ENCODE measurements around the gene NRIP1.

Gene NRIP1

GRCh38 chr21:15005391-15005790 lies 59.4 kb downstream of the NRIP1 start:
- DNase-seq (ENCODE audit: low read depth) = no peak

GRCh38 chr21:15004721-15005370 lies 60.0 kb downstream of the NRIP1 start:
- no peak for DNase-seq (ENCODE audit: low read depth)

DNA sequence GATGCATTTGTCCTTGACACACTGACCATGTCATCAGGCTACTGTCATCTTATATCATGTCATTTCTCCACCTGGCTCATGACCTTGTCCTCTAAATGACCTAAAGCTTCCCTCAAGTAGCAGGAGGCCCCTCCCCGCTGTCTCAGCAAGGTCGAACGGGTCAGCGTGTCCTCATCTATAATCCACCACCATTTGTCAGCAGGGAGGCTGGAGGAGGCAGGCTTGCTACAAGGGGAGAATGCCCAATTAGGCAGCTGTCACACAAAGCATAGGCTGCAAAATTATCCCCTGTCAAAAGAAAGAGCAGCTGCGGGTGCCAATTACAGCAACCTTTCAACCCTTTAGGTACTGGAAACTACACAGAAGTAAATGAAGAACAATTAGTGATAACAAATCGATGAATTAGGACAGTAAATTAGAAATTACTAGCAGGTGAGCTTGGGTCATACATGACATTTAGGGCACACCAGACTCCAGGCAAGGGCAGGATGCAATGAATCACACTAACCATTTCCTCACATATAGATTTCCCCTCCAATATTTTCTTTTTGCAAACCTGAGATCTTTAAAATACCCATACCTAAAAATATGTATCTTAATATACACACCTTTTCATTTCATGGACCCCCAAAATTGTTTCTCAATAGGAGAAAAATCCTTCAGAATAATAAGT lies 61.2 kb downstream of the NRIP1 start:
- DNase-seq (ENCODE audit: low read depth) = no peak

- DNase-seq (ENCODE audit: low read depth) = no peak
Measured at GRCh38 chr21:15001857-15002606, 62.8 kb downstream of the NRIP1 start.

- no peak for DNase-seq (ENCODE audit: low read depth)
Measured at GRCh38 chr21:15001113-15001512, 63.7 kb downstream of the NRIP1 start.

DNA sequence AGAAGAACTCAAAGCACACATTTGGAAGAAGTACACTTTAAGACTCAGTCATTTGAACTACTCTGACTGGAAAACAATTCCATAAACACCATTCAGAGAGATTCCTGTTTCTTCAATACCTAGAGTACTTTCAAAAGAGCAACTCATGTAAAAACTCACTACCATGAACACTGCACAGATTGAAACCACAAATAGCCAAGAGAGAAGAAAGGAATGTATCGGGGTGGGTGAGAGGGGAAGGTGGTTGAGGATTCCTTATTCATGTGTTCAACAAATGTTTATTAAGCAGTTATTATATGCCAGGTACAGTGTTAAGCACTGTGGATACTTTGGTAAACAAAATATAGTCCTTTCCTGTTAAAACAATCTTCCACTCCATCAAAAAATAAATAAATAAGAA lies 64.7 kb downstream of the NRIP1 start:
- no peak for DNase-seq (ENCODE audit: low read depth)

- DNase-seq (ENCODE audit: low read depth) = no peak
Measured at GRCh38 chr21:14998784-14999183, 66.0 kb downstream of the NRIP1 start.

DNA sequence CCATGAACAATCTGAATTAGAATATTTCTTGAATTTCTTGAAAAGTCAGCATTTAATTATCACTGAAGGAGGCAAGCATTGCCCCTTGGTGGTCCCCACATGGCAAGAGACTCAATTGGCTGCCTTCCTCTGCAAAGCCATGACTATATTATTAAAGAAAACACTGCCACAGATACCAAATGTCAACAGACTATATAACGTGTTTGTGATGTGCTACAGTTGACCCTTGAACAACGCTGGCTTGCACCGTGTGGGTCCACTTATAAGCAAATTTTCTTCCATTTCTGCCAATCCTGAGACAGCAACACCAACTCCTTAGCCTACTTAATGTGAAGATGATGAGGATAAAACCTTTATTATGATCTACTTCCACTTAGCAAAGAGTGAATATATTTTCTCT lies 66.5 kb downstream of the NRIP1 start:
- no peak for DNase-seq (ENCODE audit: low read depth)

DNA sequence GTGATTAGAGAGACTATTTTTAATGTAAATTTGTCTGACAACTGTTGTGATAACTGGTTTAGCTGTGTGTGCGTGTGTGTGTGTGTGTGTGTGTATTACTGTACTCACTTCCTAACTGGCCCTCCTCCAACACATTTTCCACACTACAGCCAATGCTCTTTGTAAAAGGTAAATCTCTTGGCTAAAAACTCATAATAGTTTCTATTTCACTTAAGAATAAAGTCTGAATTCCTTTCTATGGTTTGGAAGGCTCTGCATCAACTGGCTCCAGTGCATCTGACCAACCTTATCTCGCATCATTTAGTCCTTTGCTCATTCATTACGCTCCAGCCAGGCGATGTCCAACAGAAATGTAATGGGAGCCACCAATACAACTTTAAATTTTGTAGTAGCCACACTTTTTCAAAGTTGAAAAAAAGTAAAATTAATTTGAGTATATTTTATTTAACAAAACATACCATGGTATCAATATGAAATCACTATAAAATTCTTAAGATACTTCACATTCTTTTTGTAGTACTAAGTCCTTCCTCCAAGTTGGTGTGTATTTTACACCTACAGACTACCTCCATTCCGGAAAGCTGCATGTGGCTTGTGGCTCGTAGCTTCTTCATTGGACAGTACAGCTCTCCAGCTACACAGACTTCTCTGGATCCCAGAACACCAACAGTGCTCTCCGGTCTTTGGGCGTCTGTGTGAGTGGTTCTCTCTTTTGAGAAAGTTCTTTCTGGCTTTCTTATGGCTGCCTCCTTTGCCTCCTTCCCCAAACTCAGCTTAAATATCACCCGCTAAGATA lies 68.9 kb downstream of the NRIP1 start:
- DNase-seq (ENCODE audit: low read depth) = no peak

- DNase-seq (ENCODE audit: low read depth) = no peak
Measured at GRCh38 chr21:14995226-14995625, 69.6 kb downstream of the NRIP1 start.

DNA sequence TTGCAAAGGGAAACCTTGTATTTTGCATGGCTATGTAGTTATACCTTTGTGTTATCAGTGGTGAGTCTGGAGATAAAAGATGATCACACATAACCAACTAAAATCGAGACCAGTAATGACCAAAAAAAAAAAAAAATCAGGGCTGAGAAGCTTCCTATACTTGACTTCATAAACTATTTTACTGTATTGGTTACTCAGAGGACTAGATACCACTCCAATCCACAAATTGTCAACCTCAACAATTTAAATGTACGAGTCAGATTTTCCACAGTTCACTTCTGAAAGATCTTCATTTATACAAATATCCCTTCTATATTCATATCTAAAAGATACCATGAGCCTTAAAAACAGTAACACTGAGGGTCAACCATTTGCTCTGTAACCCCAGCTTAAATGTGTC lies 71.7 kb downstream of the NRIP1 start:
- no peak for DNase-seq (ENCODE audit: low read depth)

- no peak for DNase-seq (ENCODE audit: low read depth)
Measured at GRCh38 chr21:14991957-14992356, 72.8 kb downstream of the NRIP1 start.

DNA sequence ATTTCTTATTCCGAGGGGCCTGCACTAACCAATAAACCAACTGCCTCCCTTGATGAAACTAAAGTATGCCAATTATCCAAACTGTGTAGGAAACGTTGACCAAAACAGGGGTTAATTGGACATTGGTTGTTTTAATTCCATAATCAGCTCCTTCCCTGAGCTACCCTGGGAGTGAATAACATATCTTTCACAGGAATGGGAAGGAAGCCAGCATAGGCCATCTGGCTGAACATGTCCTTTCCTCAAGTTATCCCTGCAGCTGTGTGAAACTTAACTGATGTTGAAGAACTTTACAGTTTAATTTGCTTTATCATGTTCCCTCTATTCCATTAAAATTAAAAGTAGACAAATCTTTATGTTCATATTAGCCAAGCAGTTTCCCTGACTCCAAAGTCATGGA lies 75.4 kb downstream of the NRIP1 start:
- DNase-seq (ENCODE audit: low read depth) = no peak

GRCh38 chr21:14988760-14989159 lies 76.0 kb downstream of the NRIP1 start:
- no peak for DNase-seq (ENCODE audit: low read depth)

DNA sequence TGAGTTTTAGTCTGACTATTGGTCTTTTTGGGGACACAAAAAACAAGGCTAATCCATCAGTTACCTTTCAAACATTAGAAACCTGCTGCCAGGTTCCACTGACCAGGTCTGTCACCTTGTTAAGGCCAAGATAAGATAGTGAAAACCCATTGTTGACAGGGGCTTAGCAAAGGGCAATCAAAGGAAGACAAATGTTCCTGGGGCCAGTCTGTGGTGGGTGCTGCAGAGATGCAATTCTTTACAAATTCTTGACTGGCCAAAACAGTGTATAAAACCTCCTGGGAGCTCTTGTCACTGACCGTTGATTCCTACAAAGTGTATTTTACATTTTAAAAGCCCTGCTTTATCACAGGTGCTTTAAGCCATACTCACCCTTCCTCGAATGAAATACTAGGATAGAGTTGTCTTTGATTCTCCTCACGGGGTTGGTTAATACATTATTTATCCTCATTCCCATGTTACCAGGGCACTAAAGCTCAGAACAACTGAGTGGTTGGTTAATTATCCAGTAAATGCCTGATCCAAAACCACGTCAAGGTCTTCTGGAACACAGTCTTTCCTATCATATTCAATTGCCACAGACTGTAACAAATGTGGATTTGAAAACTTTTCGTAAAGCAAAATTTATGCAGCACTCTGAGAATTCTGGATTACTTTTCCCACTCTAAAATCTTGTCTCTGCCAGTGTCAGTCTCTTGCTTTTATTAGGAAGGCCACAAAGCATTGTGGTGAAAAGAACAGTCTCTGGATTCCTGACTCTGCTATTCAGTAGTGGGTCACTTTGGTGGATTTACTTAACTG lies 77.2 kb downstream of the NRIP1 start:
- DNase-seq (ENCODE audit: low read depth) = no peak

- no peak for DNase-seq (ENCODE audit: low read depth)
Measured at GRCh38 chr21:14985306-14985705, 79.5 kb downstream of the NRIP1 start.

- DNase-seq (ENCODE audit: low read depth) = no peak
Measured at GRCh38 chr21:14982336-14982735, 82.5 kb downstream of the NRIP1 start.

DNA sequence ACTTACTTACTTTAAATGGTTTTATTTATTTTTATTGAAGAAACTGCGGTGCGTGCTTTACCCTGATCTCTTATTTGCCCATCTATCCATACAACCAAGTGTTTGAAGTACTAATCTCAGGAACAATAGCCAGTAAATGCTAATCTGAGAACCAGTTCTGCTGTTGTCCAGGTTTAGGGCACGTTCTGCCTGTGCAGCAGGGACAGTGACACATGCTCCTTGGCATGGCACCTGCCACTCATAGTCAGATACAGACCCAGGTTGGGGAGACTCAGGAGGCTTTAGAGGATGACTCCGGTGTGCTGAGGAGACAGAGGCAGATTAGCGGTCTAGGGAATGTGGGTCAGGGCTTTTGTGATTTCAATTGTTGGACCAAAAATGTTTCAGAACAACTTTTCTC lies 83.6 kb downstream of the NRIP1 start:
- no peak for DNase-seq (ENCODE audit: low read depth)

GRCh38 chr21:14979264-14979663 lies 85.5 kb downstream of the NRIP1 start:
- no peak for DNase-seq (ENCODE audit: low read depth)

DNA sequence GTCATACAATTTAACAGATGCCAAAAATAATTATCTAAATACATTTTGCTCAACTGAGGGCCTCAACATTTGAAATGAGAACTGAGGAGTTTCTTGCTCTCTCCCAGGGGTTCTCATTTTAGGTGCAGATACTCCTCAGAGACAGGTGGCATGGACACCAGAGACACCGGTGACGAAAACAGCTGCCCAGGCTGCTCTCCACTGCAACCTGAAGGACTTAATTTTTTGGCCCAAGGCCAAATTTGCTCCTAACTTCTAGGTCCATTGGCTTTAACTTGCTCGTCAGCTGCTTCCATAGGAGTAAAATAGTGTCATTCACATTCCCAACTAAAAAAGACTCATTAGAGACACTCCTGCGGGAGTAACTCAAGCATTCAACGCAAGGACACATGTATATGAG lies 87.0 kb downstream of the NRIP1 start:
- DNase-seq (ENCODE audit: low read depth) = no peak

GRCh38 chr21:14975136-14975919 lies 89.5 kb downstream of the NRIP1 start:
- no peak for DNase-seq (ENCODE audit: low read depth)
